ENCODE data around the gene GRM5. TPM values are rescaled to one million over a fixed set of nuclear protein-coding genes. Genes with fewer than 3 reads are reported as not detected.
"Not testable (repeated sequence)": the region's sequence is repeated elsewhere in the genome, so short reads cannot be mapped to it uniquely, and the experiment has no call there.

Gene GRM5
- total RNA-seq, 4 donors from 2014 or later = 0.09 TPM; not detected in 3

- Histone ChIP-seq H3K27ac (no peak overlapping the region), H3K4me3 (no peak overlapping the region), H3K9me3 (no peaks in the 10 kb centered on the region), H3K36me3 (no peaks in the 10 kb centered on the region), H3K4me1 (no peaks in the 10 kb centered on the region), H3K27me3 (no peaks in the 10 kb centered on the region)
- TF ChIP-seq CTCF (IDR thresholded peaks at IDR 0.05) = no peak
- TF ChIP-seq POLR2A (IDR thresholded peaks at IDR 0.05) = no peak
- intact Hi-C loops (cut with DNase I) = no loop called here
- no peak for DNase-seq
- WGBS, 2 donors = 67 to 71% methylated on average over 6 of the region's 6 CpGs
Observed at GRCh38 chr11:88469561-88470225, 596.1 kb downstream of the GRM5 start.

GRCh38 chr11:88464528-88464927 lies 601.3 kb downstream of the GRM5 start:
- intact Hi-C loops (cut with DNase I) = no loop called here
- 68 to 79% methylated on average over 4 of the region's 4 CpGs for WGBS, 2 donors
- no peaks in the 10 kb centered on the region for H3K36me3 ChIP-seq
- H3K27ac ChIP-seq = no peak overlapping the region
- no peaks in the 10 kb centered on the region for H3K9me3 ChIP-seq
- TF ChIP-seq POLR2A (IDR thresholded peaks at IDR 0.05) (no peak), CTCF (IDR thresholded peaks at IDR 0.05) (no peak)
- H3K4me3 ChIP-seq = no peak overlapping the region
- H3K4me1 ChIP-seq = no peaks in the 10 kb centered on the region
- H3K27me3 ChIP-seq = no peaks in the 10 kb centered on the region
- DNase-seq = no peak

GRCh38 chr11:88463301-88463700 lies 602.5 kb downstream of the GRM5 start:
- H3K9me3 ChIP-seq; H3K4me1 ChIP-seq; H3K27ac ChIP-seq; intact Hi-C loops (cut with DNase I); H3K36me3 ChIP-seq; DNase-seq; H3K4me3 ChIP-seq; H3K27me3 ChIP-seq: not testable (repeated sequence)
- 80 to 81% methylated on average over 4 to 5 of the region's 6 CpGs for WGBS, 2 donors

- intact Hi-C loops (cut with DNase I) = not testable (repeated sequence)
- 74 to 80% methylated on average over 4 of the region's 4 CpGs for WGBS, 2 donors
Observed at GRCh38 chr11:88458047-88458446, 607.7 kb downstream of the GRM5 start.

GRCh38 chr11:88455974-88456373 lies 609.8 kb downstream of the GRM5 start:
- no peak for TF ChIP-seq CTCF (IDR thresholded peaks at IDR 0.05)
- TF ChIP-seq POLR2A (IDR thresholded peaks at IDR 0.05) = no peak

More at GRCh38 chr11:88458047-88458446, 607.7 kb downstream of the GRM5 start:
- not testable (repeated sequence) for H3K36me3 ChIP-seq, H3K9me3 ChIP-seq, H3K4me3 ChIP-seq, DNase-seq, H3K27me3 ChIP-seq, H3K27ac ChIP-seq, H3K4me1 ChIP-seq

GRCh38 chr11:88454881-88455280 lies 610.9 kb downstream of the GRM5 start:
- intact Hi-C loops (cut with DNase I) = no loop called here

More at GRCh38 chr11:88455974-88456373, 609.8 kb downstream of the GRM5 start:
- Histone ChIP-seq H3K9me3 (no peaks in the 10 kb centered on the region), H3K36me3 (no peaks in the 10 kb centered on the region), H3K4me3 (no peak overlapping the region), H3K27me3 (no peaks in the 10 kb centered on the region), H3K4me1 (no peaks in the 10 kb centered on the region), H3K27ac (no peak overlapping the region)
- intact Hi-C loops (cut with DNase I) = no loop called here
- 91 to 98% methylated on average over 2 of the region's 2 CpGs for WGBS, 2 donors
- DNase-seq = no peak

More at GRCh38 chr11:88454881-88455280, 610.9 kb downstream of the GRM5 start:
- Histone ChIP-seq H3K27me3 (no peaks in the 10 kb centered on the region), H3K4me3 (no peak overlapping the region), H3K9me3 (no peaks in the 10 kb centered on the region), H3K36me3 (no peaks in the 10 kb centered on the region), H3K4me1 (no peaks in the 10 kb centered on the region), H3K27ac (no peak overlapping the region)
- TF ChIP-seq POLR2A (IDR thresholded peaks at IDR 0.05) = no peak
- no peak for TF ChIP-seq CTCF (IDR thresholded peaks at IDR 0.05)
- DNase-seq = no peak
- WGBS, 2 donors = 60 to 64% methylated on average over 3 of the region's 3 CpGs

Small RNA genes within 50 kb of the gene (small RNA-seq; reads per million reads assigned to genes)
- 0 to 0.15 (median 0) reads per million in 4 donors for gene RNU6-16P

Other genes starting within 250 kb of the GRM5 start
- gene TYR, start 111.9 kb upstream of the GRM5 start, total RNA-seq = not detected

Data from esophagus squamous epithelium (tissue), 5 donors.